Smooth muscle cell (in vitro differentiated cells): ENCODE results near the gene TMEM9. TPM values are rescaled to one million over a fixed set of nuclear protein-coding genes. Genes with fewer than 3 reads are reported as not detected.

Source experiments
- DNase-seq: peaks from one replicate; lab custom pipeline; 2025; ENCODE audit not compliant: unreplicated experiment; lab: John Stamatoyannopoulos, UW
- H2AFZ ChIP-seq: fragments of 200-600 bp; sonication (generic); 2 replicates; pipeline ENCODE4 v1.6.0; 2016; ENCODE audit warnings: antibody characterized with exemption, low read depth, mild to moderate bottlenecking
- H3F3A ChIP-seq: fragments of 200-600 bp; sonication (generic); 2 replicates; pipeline ENCODE4 v1.6.0; 2017; ENCODE audit warnings: antibody characterized with exemption, low read depth
- H3K27ac ChIP-seq: fragments of 200-600 bp; sonication (generic); 2 replicates; pipeline ENCODE4 v1.5.1; 2016; ENCODE audit warnings: low read depth, mild to moderate bottlenecking
- H3K27me3 ChIP-seq: fragments of 200-600 bp; sonication (generic); 2 replicates; pipeline ENCODE4 v1.6.1; 2016; ENCODE audit warnings: low read depth, mild to moderate bottlenecking
- H3K36me3 ChIP-seq: fragments of 200-600 bp; sonication (generic); 2 replicates; pipeline ENCODE4 v1.5.1; 2016; ENCODE audit warnings: low read depth
- H3K4me1 ChIP-seq: fragments of 200-600 bp; sonication (generic); 2 replicates; pipeline ENCODE4 v1.5.1; 2016; ENCODE audit warnings: low read depth
- H3K4me2 ChIP-seq: fragments of 200-600 bp; sonication (generic); 2 replicates; pipeline ENCODE4 v1.6.0; 2016; ENCODE audit warnings: mild to moderate bottlenecking
- H3K4me3 ChIP-seq: fragments of 200-600 bp; sonication (generic); 2 replicates; pipeline ENCODE4 v1.5.1; 2016; ENCODE audit warnings: mild to moderate bottlenecking
- H3K79me2 ChIP-seq: fragments of 200-600 bp; sonication (generic); 2 replicates; pipeline ENCODE4 v1.6.0; 2016; ENCODE audit warnings: low read depth, mild to moderate bottlenecking
- H3K9ac ChIP-seq: fragments of 200-600 bp; sonication (generic); 2 replicates; pipeline ENCODE4 v1.6.0; 2016; ENCODE audit warnings: low read depth
- H3K9me3 ChIP-seq: fragments of 200-600 bp; sonication (generic); replicated peaks from 2 replicates; pipeline ENCODE4 v1.5.1; 2016; ENCODE audit warnings: low read depth
- H4K20me1 ChIP-seq: fragments of 200-600 bp; sonication (generic); 2 replicates; pipeline ENCODE4 v1.6.0; 2016; ENCODE audit warnings: low read depth
- CTCF ChIP-seq: fragments of 200-600 bp; sonication (generic); IDR thresholded peaks from 2 replicates; pipeline ENCODE4 v1.5.1; 2017; ENCODE audit warnings: borderline replicate concordance, mild to moderate bottlenecking, antibody characterized with exemption; ENCODE audit not compliant: insufficient read depth, poor library complexity, severe bottlenecking
- WGBS: methylation state at CpG from one replicate; pipeline ENCODE4 v1.1.7; 2016; ENCODE audit warnings: low lambda C conversion rate; 5-methylcytosine and 5-hydroxymethylcytosine counted together
- polyA plus RNA-seq: library from polyadenylated mRNA; unstranded; fragments of >200 nt; fragmentation: Nextera tagmentation; extraction: Ambion mirVana; gene quantifications from 2 replicates; pipeline ENCODE4 v1.2.1, GENCODE V29; 2016
- total RNA-seq: library from RNA; depleted of rRNA; stranded (reverse); fragments of >200 nt; gene quantifications from 2 replicates; pipeline ENCODE4 v1.2.3, GENCODE V29; 2014

Gene TMEM9
- total and polyA plus RNA-seq, 2 experiments from 2014 or later = 153 to 211 TPM

GRCh38 chr1:201096041-201096461 lies 58.2 kb downstream of the TMEM9 start:
- no peak for TF ChIP-seq CTCF
- 93% methylated on average over 5 of the region's 5 CpGs for WGBS
- H3K9ac ChIP-seq = no peak overlapping the region
- H2AFZ ChIP-seq = no peak overlapping the region
- H3K9me3 ChIP-seq = no peaks in the 10 kb centered on the region
- H3K4me3 ChIP-seq = no peak overlapping the region
- H3K27me3 ChIP-seq = no peaks in the 10 kb centered on the region
- no peak overlapping the region for H3K4me2 ChIP-seq
- no peaks in the 10 kb centered on the region for H3K4me1 ChIP-seq
- H3K79me2 ChIP-seq = no peaks in the 10 kb centered on the region
- no peaks in the 10 kb centered on the region for H4K20me1 ChIP-seq
- no peaks in the 10 kb centered on the region for H3F3A ChIP-seq
- DNase-seq = no peak
- H3K27ac ChIP-seq = no peak overlapping the region
- H3K36me3 ChIP-seq = no peaks in the 10 kb centered on the region

- Histone ChIP-seq H3K4me2 (no peak overlapping the region), H3K27ac (no peak overlapping the region), H3K36me3 (no peaks in the 10 kb centered on the region), H3K9ac (no peak overlapping the region), H3K9me3 (no peaks in the 10 kb centered on the region), H4K20me1 (no peaks in the 10 kb centered on the region), H3K4me1 (no peaks in the 10 kb centered on the region), H3K27me3 (no peaks in the 10 kb centered on the region), H3F3A (no peaks in the 10 kb centered on the region), H3K79me2 (no peaks in the 10 kb centered on the region), H2AFZ (no peak overlapping the region), H3K4me3 (no peak overlapping the region)
- no peak for DNase-seq
- 93% methylated on average over 2 of the region's 2 CpGs for WGBS
- no peak for TF ChIP-seq CTCF
Observed at GRCh38 chr1:201095581-201095980, 58.7 kb downstream of the TMEM9 start.

- H3K27ac ChIP-seq = no peak overlapping the region
- no peak for TF ChIP-seq CTCF
- H3K4me2 ChIP-seq = no peak overlapping the region
- no peak for DNase-seq
- H4K20me1 ChIP-seq = no peaks in the 10 kb centered on the region
- H2AFZ ChIP-seq = no peak overlapping the region
- no peak overlapping the region for H3K4me3 ChIP-seq
- WGBS = 81% methylated on average over 4 of the region's 4 CpGs
- no peaks in the 10 kb centered on the region for H3K79me2 ChIP-seq
- no peak overlapping the region for H3K9ac ChIP-seq
- H3F3A ChIP-seq = no peaks in the 10 kb centered on the region
- H3K27me3 ChIP-seq = no peaks in the 10 kb centered on the region
- H3K9me3 ChIP-seq = no peaks in the 10 kb centered on the region
- H3K4me1 ChIP-seq = no peaks in the 10 kb centered on the region
- no peaks in the 10 kb centered on the region for H3K36me3 ChIP-seq
Observed at GRCh38 chr1:201094832-201095231, 59.4 kb downstream of the TMEM9 start.

GRCh38 chr1:201093962-201094361 lies 60.3 kb downstream of the TMEM9 start:
- Histone ChIP-seq H4K20me1 (no peaks in the 10 kb centered on the region), H3K36me3 (no peaks in the 10 kb centered on the region), H3K79me2 (no peaks in the 10 kb centered on the region), H3K9me3 (no peaks in the 10 kb centered on the region), H3K4me2 (no peak overlapping the region), H2AFZ (no peak overlapping the region), H3K4me3 (no peak overlapping the region), H3F3A (no peaks in the 10 kb centered on the region), H3K4me1 (peaks cover 5% of the 10 kb centered on the region), H3K27ac (no peak overlapping the region), H3K27me3 (no peaks in the 10 kb centered on the region), H3K9ac (no peak overlapping the region)
- TF ChIP-seq CTCF = no peak
- DNase-seq = no peak
- 73% methylated on average over 7 of the region's 7 CpGs for WGBS
